Activated effector memory CD4-positive, alpha-beta T cell treated with anti-CD3 and anti-CD28 coated beads, Interleukin-2, amount 50 U/mL, for 16 hours (primary cell): ENCODE measurements around the gene CLBA1.
"Not testable (repeated sequence)": the region's sequence is repeated elsewhere in the genome, so short reads cannot be mapped to it uniquely, and the experiment has no call there.

Experiments
- DNase-seq: peaks from one replicate; pipeline ENCODE4 v3.0.0-alpha.2; 2020

Gene CLBA1

DNA sequence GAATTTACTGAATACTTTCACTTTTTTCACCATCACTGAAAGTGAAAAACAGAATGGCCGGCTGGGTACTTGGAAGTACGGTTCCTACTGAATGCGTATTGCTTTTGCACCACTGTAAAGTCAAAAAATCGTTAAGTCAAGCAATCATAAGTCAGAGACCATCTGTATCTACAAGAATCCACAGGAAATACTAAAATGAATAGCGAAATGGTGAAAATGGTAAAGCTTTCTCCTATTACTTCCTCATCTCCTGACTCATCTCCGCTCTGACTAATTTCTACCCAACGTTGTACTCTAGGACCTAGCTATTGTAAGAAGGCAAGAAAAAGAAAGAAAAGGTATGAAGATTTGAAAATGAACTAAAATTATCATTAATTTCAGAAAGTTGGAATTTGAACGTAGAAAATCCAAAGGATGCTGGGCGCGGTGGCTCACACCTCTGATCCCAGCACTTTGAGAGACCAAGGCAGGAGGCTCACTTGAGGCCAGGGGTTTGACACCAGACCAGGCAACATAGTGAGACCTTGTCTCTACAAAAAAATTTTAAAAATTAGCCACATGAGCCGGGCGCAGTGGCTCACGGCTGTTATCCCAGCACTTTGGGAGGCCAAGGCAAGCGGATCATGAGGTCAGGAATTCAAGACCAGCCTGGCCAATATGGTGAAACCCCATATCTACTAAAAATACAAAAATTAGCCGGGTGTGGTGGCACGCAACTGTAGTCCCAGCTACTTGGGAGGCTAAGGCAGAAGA lies 40.6 kb downstream of the CLBA1 start:
- no peak for DNase-seq

DNA sequence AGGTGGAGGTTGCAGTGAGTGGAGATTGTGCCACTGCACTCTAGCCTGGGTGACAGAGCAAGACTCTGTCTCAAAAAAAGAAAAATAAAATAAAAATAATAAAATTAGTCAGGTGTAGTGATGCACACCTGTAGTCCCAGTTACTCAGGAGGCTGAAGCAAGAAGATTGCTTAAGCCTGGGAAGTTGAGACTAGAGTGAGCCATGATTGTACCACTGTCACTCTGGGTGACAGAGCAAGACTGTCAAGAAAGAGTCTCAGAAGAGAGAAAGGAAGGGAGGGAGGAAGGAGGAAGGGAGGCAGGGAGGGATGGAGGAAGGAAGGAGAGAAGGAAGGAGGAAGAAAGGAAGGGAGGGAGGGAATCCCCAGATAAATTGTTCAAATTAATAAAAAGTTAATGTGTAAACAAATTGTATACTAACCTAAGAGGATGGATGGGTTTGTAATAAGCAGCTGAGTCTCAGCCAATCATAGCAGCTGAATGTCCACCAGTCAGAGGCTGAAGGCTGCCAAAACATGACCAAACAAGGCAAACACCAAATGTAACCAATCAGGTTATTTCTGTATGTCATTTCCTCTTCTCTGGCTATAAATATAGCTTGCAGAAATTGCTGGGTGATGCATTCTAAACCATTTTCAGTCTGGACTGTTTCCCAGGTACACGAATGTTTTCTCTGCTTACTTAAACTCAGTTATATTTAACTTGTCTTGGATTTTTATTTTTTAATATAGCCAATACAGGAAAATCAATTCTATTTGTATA lies 41.4 kb downstream of the CLBA1 start:
- DNase-seq: no peak

DNA sequence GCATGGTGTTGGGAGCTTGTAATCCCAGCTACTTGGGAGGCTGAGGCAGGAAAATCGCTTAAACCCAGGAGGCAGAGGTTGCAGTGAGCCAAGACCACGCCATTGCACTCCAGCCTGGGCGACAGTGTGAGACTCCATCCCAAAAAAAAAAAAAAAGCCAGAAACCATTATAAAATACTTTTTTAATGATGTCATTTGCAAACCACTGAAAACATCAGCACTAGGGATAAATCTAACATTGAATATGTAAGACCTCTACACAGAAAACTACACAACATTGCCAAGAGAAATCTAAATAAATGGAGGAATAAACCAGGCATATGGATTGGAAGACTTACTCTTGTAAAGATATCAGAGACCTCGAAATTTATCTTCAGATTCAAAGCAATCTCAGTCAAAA lies 42.1 kb downstream of the CLBA1 start:
- not testable (repeated sequence) for DNase-seq

DNA sequence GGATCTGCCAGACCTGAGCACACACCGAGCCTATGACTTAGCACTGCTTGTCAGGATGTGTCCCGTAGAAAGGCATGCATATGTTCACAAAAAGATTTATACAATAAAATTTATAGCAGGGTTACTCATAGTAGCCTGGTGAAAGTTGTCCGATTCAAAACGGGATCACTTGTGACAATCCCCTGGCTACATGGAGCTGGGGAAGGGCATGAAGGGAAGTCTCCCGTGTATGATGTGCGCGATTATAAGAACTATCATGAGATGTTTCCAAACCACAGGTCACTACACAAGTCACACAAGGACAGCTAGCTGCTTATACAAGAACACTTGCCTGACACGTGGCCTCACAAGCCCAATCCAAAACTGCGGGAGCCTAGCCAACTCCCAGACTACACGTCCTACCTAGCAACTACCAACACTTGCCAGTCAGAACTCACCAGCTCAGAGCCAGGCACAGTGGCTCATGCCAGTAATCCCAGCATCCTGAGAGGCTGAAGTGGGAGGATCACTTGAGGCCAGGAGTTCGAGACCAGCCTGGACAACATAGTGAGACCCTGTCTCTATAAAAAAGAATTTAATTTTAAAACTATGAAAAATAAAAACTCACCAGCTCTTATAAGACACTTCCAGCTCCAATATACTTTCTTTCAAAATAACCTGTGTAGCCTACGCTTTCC lies 42.8 kb downstream of the CLBA1 start:
- DNase-seq: no peak

DNA sequence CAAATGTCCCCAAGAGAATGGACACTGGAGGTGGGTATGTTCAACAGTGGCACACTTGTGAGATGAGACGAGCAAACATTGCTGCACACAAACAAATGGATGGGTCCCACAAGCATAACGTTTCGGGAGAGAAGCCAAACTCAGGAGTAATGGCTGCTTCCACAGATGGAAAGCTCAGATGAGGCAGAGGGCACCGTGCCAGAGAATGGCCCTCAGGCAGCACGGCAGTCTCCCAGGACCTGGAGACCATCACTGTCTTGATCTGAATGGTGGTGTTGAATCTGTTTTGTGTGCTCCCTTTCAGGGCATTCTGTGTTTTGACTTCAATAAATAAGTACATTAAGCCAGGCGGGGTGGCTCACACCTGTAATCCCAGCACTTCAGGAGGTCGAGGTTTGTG lies 43.8 kb downstream of the CLBA1 start:
- no peak for DNase-seq

DNA sequence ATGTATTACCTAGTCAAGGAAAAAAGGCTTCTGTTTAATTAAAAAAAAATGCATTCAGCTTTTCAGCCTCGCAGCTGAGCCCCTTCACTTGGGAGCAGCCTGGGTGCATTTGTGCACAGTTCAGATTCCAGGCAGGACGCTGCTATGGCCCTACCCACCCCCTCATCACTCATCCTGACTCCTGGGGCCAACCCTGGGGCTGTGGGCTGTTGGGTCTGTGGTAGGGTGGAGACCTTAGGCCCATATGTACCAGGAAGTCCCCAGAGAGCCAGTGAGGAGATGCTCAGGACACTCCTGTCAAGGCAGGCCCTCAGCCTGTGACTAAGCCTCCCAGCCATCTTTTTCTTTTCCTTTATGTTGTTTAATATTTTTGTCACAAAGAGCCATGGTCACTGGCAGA lies 44.6 kb downstream of the CLBA1 start:
- no peak for DNase-seq

DNA sequence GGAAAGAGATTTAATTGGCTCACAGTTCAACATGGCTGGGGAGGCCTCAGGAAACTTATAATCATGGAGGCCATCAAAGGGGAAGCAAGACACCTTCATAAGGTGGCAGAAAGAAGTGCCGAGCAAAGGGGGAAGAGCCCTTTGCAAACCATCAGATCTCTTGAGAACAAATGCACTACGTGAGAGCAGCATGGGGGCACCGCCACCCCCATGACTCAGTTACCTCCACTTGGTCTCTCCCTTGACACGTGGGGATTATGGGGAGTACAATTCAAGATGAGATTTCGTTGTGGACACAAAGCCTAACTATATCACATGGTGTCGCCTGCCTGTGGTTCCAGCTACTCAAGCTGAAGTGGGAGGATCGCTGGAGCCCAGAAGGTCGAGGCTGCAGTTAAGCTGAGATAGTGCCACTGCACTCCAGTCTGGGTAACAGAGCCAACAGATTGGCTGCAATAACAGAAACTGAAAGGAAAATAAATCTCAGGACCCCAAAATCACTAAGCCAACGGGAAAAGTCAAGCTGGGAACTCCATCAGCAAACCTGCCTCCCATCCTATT lies 45.3 kb downstream of the CLBA1 start:
- DNase-seq: no peak

DNA sequence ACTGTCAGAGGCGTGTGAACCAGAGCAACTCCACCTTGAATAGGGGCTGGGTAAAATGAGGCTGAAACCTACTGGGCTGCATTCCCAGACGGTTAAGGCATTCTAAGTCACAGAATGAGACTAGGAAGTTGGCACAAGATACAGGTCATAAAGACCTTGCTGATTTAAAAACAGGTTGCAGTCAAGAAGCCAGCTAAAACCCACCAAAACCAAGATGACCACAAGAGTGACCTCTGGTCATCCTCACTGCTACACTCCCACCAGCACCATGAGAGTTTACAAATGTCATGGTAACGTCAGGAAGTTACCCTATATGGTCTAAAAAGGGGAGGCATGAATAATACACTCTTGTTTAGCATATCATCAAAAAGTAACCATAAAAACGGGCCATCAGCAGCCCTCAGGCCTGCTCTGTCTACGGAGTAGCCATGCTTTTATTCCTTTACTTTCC lies 46.9 kb downstream of the CLBA1 start:
- DNase-seq: not testable (repeated sequence)

DNA sequence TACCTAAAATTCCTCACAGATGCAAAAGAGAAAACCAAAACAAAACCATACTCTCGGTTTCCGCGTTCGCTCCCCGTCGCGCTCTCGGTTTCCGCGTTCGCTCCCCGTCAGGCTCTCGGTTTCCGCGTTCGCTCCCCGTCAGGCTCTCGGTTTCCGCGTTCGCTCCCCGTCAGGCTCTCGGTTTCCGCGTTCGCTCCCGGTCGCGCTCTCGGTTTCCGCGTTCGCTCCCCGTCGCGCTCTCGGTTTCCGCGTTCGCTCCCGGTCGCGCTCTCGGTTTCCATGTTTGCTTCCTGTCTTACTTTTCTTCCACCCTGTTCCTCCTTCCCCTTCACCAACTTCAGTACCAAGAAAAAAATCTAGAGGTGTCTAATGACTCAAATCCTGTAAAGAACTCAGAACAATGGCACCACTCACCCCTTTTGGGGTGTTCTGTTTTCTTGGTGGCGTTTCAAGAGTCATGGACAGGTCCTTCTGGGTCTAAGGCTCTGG lies 47.9 kb downstream of the CLBA1 start:
- peak; percentile 69 for DNase-seq

DNA sequence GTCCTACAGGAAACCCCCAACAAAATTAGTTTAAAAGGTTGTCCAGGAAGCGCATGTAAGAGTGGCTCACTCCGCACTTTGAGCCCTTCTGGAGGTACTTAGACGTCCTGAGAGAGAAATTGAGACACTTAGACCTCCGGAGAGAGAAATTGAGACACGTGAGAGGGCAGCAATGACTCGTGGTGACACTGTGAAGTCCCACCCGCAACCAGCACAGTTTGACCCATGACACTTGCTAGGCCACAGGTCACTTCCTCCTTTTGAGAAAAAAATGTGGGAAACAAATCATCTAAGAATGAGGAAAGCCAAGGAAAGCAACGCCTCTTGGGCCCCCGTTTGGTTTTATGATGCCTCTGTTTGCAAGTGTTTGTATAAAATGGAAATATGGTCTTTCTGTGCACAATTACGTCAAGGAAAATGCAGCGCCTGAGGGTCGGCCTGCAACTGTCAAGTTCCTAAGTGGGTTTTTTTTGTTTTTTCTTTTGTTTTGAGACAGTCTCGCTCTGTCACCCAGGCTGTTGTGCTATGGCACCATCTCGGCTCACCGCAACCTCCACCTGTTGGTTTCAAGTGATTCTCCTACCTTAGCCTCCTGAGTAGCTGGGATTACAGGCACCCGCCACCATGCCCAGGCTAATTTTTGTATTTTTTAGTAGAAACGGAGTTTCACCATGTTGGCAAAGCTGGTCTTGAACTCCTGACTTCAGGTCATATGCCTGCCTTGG lies 48.9 kb downstream of the CLBA1 start:
- DNase-seq: no peak

DNA sequence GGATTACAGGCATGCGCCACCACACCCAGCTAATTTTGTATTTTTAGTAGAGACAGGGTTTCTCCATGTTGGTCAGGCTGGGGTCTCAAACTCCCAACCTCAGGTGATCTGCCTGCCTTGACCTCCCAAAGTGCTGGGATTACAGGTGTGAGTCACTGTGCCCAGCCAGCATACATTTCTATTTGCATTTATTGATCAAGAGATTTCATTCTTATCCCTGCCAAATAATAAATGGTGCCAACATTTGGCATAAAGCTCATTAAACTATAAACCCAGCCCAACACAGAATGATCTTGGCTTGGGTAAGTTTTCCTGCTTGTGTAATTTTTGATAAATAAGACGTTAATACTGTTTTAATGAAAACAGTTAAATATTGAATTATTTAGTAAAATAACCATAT lies 50.0 kb downstream of the CLBA1 start:
- not testable (repeated sequence) for DNase-seq

DNA sequence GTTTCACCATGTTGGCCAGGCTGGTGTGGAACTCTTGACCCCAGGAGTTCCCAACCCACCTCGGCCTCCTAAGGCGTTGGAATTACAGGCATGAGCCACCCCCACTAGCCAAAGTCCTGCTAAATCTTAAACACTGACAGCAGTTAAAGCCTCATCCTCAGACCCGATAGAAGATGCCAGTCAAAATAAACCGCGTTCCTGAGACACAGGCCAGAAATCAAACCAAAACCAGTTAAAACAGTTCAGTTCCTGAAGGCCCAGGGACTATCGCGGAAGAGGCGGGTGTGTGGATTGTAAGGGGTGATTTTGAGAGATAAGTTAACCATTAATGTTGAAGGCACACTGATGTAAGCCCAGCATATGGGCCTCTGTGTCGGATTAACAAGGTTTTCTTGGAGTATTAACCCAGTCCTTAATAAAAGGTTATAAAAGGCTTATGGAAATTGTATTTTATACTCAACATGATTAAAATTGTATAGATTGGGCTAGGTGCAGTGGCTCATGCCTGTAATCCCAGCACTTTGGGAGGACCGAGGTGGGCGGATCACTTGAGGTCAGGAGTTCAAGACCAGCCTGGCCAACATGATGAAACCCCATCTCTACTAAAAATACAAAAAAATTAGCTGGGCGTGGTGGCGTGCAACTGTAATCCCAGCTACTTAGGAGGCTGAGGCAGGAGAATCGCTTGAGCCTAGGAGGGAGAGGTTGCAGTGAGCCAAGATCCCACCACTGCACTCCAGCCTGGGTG lies 54.0 kb downstream of the CLBA1 start:
- no peak for DNase-seq

DNA sequence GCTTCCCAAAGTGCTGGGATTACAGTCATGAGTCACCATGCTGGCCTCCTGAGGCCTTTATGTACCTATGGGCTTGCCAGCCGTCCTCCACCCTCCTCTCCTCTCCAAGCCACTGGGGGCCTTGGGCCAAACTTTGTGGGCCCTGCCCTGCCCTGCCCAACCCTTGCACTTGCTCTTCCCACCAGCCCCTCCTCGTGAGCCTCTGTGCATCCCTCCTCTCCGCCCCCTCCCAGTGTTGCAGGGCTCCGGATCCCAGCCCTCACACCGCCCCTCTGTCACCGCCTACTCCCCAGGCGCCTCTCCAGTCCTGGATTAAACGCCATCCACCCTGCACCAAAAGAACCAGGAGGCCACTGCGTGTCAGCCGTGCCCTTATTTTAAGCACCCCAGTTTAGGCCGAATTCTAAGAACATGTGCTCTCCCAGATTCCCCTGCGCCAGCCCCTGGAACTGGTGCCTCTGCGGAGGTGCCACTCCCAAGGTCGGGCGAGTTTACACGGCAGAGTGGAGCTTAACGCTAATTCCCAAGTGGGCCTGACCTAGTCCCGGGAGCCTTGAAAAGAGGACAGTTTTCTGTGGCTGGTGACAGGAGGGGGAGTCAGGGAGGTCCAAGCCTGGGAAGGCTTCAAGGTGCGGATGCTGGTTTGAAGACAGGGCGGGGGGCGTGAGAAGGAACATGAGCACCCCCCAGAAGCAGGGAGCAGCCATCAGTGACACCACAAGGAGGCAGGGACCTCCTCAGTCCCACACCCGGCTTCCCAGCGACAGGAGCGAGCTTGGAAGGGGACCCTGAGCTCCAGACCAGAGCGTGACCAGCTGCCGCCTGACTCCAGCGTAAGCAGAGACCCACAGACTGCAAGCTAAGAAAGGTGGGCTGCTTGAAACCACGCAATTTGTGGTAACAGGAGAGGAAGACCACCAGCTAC lies 56.5 kb downstream of the CLBA1 start:
- DNase-seq: no peak

DNA sequence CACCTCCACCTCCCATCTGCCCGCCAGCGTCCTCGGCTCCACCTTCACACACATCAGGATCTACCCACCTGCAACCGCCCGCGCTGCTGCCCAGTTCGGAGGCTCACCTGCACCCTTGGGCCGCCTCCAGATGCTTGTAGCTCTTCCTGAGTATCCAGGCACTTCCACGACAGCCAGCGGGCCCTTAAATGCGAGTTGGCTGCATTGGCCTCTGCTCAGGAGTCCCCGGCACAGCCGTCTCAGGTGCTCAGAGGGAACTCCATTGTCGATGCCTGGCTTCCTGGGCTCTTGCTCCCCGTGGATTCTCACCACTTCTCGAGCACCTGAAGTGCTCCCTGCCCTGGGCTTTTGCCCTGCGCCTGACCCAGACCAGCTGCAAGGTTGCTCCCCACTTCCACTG lies 57.2 kb downstream of the CLBA1 start:
- no peak for DNase-seq

DNA sequence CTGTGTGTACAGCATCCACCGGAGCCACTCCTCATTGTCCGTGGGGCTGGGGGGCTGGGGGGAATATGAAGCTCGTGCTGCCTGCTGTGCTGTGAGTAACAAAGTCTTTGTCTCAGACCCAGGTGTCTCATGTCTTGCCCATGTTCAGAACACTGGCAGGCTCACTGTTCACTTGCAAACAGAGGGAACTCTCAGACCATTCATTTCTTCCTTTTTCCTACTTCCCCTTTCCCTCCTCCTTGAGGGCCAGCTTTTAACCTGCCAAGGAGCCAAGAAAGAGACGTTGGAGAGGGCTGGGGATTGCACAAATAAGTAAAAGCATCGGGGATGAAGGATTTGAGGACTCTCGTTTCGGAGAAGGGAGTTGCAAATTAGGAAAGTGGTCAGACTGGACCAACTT lies 58.1 kb downstream of the CLBA1 start:
- no peak for DNase-seq
